Fibroblast of lung (primary cell): ENCODE results near the gene VAMP2.

Source experiments
- EZH2 ChIP-seq: IDR thresholded peaks from 2 replicates; pipeline ENCODE4 v1.5.1; 2012; ENCODE audit warnings: low read length, control low read depth, mild to moderate bottlenecking; ENCODE audit errors: missing control alignments
- TF ChIP-seq, protein P1 (sequence below), 2 donors: IDR thresholded peaks in 1 of 2; conservative IDR thresholded peaks in 1 of 2; 1 replicate in 1 of 2; 2 replicates in 1 of 2; pipeline ENCODE4 v1.5.1; 2011 to 2012; ENCODE audit warnings: low read length in 2 of 2, control low read depth in 1 of 2, inconsistent platforms in 1 of 2, low read depth in 1 of 2, mild to moderate bottlenecking in 1 of 2

- TF ChIP-seq, protein P1, sequence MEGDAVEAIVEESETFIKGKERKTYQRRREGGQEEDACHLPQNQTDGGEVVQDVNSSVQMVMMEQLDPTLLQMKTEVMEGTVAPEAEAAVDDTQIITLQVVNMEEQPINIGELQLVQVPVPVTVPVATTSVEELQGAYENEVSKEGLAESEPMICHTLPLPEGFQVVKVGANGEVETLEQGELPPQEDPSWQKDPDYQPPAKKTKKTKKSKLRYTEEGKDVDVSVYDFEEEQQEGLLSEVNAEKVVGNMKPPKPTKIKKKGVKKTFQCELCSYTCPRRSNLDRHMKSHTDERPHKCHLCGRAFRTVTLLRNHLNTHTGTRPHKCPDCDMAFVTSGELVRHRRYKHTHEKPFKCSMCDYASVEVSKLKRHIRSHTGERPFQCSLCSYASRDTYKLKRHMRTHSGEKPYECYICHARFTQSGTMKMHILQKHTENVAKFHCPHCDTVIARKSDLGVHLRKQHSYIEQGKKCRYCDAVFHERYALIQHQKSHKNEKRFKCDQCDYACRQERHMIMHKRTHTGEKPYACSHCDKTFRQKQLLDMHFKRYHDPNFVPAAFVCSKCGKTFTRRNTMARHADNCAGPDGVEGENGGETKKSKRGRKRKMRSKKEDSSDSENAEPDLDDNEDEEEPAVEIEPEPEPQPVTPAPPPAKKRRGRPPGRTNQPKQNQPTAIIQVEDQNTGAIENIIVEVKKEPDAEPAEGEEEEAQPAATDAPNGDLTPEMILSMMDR (conservative IDR thresholded peaks at IDR 0.05 in 1 of 2, IDR thresholded peaks at IDR 0.05 in 1 of 2; ENCODE audit: low read depth in 1 of 2, low read length in 2 of 2), result no peak
- no peak for TF ChIP-seq EZH2
Observed at GRCh38 chr17:8142158-8142886, 20.4 kb downstream of the VAMP2 start.
